ENCODE data around the gene CYRIA.

GRCh38 chr2:16685340-16685715 lies 19.7 kb upstream of the CYRIA start:
- TF ChIP-seq CTCF (optimal IDR thresholded peaks at IDR 0.05 in 1 of 3, IDR thresholded peaks at IDR 0.05 in 1 of 3, conservative IDR thresholded peaks at IDR 0.05 in 1 of 3; ENCODE audit: extremely low read depth in 1 of 3, insufficient read depth in 2 of 3, low read length in 3 of 3) (no peak), EZH2 (IDR thresholded peaks at IDR 0.05; ENCODE audit: low read length) (no peak)
